Tibial nerve (tissue), 4 donors: ENCODE data around the gene ZBTB16.

ENCODE experiments used
- EP300 ChIP-seq, 2 donors: sonication (generic); formaldehyde crosslinking; IDR thresholded peaks; one replicate each; pipeline ENCODE4 v1.6.1; 2017; ENCODE audit warnings: antibody characterized with exemption in 2 of 2, mild to moderate bottlenecking in 1 of 2
- POLR2A ChIP-seq, 2 donors: fragments of 450-650 bp; IDR thresholded peaks; one replicate each; pipeline ENCODE4 v1.6.1; 2017; ENCODE audit warnings: antibody characterized with exemption in 2 of 2, mild to moderate bottlenecking in 2 of 2, moderate library complexity in 2 of 2
- TF ChIP-seq, protein P1 (sequence below), 5 experiments: fragments of 200-600 bp in 3 of 5; fragments of 450-650 bp in 2 of 5; sonication (generic) in 3 of 5; IDR thresholded peaks; one replicate each; pipeline ENCODE4 v1.5.1; 2016 to 2019; ENCODE audit warnings: antibody characterized with exemption in 5 of 5, mild to moderate bottlenecking in 3 of 5, moderate library complexity in 2 of 5

DNA sequence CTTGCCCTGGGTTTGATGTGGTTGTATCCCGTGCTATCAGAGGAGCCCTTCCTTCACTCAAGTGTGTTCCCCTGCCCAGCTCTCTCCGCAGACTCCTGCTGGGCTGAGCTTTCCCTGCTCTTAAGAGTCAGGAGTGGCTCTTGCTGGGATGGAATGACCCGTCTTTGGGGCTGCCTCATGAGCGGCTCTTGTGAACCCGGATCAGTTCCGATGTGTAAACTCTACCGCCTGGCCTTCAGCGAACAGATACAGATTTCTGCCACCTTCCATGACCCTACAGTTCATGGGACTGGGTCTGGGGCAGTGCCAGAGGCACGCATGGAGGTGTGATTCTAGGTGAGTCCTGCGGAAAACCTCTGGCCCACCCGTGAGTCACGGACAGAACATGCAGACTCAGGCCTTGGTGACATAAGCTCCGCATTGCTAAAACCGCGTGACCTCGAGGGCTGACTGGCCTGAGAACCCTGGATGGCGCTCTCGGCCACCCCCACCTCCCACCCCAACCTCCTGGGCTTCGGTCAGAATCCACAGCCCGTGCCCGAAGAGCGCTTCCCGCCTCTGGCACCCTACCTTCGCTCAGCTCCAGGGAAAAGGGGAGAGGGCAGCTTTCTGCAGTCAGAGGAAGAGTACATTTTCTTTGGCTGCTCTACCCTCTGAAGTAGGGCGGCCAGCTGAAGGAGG is 1.3 kb upstream of the ZBTB16 start:
- TF ChIP-seq, protein P1, sequence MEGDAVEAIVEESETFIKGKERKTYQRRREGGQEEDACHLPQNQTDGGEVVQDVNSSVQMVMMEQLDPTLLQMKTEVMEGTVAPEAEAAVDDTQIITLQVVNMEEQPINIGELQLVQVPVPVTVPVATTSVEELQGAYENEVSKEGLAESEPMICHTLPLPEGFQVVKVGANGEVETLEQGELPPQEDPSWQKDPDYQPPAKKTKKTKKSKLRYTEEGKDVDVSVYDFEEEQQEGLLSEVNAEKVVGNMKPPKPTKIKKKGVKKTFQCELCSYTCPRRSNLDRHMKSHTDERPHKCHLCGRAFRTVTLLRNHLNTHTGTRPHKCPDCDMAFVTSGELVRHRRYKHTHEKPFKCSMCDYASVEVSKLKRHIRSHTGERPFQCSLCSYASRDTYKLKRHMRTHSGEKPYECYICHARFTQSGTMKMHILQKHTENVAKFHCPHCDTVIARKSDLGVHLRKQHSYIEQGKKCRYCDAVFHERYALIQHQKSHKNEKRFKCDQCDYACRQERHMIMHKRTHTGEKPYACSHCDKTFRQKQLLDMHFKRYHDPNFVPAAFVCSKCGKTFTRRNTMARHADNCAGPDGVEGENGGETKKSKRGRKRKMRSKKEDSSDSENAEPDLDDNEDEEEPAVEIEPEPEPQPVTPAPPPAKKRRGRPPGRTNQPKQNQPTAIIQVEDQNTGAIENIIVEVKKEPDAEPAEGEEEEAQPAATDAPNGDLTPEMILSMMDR (IDR thresholded peaks at IDR 0.05), result no peak
- TF ChIP-seq POLR2A (IDR thresholded peaks at IDR 0.05) (no peak), EP300 (IDR thresholded peaks at IDR 0.05) (no peak)
